Measurements from ENCODE around the gene SMG6.

Gene SMG6

DNA sequence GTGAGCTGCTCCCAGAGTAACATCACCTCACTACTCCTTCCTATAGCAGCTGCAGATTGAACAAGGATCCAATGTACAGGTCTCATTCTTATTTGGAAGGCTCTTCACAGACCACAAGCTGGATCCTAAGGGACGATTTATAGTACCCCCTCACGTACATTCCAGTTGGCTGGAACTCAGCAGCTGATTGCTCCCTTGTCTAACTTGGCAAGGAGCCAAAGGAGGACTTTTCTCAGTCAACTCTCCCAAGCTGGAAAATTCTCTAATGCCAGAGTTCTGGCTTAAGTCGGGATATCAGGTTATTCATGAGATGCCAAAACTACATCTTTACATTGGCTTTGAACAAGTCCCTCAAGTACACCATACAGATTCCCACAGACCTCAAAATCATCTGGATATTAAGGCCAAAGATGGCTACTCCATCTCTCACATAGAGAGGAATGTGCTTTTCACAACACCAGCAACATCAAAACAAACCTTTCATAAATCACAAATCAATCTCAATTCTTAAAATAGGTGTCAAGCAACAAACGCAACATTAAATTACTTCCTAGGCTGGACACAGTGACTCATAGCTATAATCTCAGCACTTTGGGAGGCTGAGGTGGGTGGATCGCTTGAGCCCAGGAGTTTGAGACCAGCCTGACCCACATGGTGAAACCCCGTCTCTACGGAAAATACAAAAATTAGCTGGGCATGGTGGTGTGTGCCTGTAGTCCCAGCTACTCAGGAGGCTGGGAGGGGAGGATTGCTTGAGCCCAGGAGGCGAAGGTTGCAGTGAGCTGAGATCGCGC is 39.3 kb downstream of the SMG6 start:
- TF ChIP-seq, protein P1, sequence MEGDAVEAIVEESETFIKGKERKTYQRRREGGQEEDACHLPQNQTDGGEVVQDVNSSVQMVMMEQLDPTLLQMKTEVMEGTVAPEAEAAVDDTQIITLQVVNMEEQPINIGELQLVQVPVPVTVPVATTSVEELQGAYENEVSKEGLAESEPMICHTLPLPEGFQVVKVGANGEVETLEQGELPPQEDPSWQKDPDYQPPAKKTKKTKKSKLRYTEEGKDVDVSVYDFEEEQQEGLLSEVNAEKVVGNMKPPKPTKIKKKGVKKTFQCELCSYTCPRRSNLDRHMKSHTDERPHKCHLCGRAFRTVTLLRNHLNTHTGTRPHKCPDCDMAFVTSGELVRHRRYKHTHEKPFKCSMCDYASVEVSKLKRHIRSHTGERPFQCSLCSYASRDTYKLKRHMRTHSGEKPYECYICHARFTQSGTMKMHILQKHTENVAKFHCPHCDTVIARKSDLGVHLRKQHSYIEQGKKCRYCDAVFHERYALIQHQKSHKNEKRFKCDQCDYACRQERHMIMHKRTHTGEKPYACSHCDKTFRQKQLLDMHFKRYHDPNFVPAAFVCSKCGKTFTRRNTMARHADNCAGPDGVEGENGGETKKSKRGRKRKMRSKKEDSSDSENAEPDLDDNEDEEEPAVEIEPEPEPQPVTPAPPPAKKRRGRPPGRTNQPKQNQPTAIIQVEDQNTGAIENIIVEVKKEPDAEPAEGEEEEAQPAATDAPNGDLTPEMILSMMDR (IDR thresholded peaks at IDR 0.05), result no peak

DNA sequence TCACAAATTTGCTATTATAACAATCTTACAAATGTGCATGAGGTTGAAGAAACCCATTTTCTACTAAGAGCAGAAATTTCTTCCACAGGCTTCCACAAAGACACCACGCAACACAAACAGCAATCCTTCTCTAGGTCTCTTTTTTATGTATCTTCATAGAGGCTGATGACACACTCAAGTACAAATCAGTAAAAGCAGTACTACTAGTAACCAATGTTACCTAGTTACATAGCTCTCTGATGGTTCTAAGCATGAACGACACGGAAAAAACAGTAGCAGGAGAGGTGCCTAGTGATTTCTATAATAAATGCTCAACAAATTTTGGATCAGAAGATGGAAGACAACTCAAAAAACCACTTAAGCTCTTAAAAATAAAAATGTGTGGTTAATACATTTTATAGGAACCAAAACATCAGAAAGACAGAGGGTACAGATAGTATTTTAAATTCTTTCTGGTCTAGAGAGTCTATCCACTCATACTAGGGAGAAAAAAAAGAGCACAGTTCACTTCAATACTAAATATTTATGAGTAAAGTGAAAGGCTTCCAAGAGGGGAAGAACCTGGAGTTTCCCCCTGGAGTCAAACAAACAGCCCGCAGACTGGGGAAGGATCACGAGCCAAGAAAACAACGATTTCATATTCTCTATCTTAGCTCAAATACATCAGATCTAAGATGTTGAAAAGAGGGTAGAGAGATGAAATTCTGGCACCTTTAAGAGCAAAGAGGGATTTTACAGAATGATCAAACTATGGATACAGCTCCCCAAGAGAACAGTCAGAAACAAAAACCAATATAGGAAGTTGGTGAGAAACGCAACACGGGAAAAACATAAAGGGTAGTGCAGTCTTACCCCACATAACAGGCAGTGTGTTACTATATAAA is 40.2 kb downstream of the SMG6 start:
- TF ChIP-seq, protein P1 (IDR thresholded peaks at IDR 0.05), result no peak

- TF ChIP-seq, protein P1 (IDR thresholded peaks at IDR 0.05), result no peak
Observed at GRCh38 chr17:2262135-2262587, 41.4 kb downstream of the SMG6 start.

DNA sequence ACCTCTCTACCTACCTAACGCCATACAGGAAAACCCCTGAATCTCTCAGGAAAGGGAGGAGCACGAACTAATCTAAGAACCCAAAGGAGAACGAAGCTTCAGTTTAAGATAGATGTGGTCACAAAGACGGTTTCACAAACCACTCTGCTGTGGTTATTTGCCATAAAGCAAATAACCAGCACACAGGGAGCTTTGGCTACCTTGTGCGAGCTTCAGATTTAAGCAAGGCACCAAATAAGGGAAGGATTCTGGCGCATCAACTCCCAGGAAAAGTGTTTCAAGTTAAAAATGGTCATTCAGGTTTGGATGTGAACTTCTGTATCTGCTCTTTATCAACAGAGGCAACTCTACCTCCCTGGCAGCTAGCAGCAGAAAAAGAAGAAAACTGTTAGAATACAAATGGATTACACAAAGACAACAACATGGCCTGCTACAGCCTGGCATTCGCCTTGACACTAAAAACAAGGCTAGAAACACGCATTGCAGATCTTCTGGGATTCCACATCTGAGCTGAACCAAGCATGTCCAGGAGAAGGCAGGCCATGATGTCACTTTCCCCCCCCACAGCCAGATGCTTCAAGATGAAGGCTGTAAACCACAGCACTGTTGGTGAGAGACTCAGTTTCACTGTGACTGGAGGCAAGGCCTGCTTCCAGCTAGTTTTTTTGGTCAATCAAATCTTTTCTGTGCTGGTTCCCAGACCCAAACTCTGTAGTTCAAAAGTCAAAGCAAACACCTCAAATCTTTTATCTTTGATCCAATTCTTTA is 43.6 kb downstream of the SMG6 start:
- TF ChIP-seq, protein P1 (IDR thresholded peaks at IDR 0.05), result no peak

DNA sequence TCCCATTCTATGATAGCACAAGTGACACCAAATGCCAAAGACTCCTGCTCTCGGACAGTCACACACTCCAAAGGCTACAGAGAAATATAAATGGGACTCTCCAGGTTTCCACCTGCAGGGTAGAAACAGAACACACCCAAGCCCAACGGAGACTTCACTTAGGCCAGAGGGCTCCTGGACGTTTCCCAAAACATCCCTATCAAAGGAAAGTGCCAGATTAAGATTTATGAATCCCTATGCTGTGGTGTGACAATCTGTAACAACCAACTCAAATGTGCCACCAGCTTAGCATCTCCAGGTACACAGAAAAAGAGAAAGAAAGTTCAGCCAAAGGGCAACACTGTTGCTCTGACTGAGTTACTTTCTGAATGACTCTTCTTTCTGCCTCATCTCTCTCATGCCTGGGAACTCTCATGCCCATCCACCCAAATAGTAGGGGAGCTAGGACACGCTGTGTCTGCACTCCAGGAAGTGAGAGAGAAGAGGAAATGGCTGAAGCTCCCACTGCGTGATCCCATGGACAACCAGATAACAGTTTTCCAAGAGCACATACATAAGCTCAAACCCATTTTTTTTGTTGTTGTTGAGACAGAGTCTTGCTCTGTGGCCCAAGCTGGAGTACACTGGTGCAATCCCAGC is 49.7 kb downstream of the SMG6 start:
- TF ChIP-seq, protein P1 (IDR thresholded peaks at IDR 0.05), result no peak

DNA sequence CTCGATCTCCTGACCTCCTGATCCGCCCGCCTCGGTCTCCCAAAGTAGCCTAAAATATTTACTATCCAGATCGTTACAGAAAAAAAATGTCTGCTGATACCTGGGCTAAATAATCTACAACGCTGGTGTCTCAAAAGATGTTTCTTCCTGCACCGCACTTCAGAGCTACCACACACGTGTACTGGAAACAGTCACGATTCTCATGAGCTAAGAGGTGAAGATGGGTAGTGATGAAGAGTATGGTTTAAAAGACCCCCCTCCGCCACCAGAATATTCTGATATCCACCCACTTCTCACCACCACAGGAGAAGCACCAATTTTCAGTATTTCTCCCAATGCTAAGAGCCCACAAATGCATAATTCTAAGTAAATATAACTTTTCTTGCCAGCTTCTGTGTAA is 50.2 kb downstream of the SMG6 start:
- TF ChIP-seq, protein P1 (IDR thresholded peaks at IDR 0.05), result no peak

GRCh38 chr17:2251098-2251497 is 52.5 kb downstream of the SMG6 start:
- TF ChIP-seq, protein P1 (IDR thresholded peaks at IDR 0.05), result no peak
